CD4-positive, alpha-beta memory T cell (primary cell): Measurements from ENCODE around the gene C3AR1. TPM values are rescaled to one million over a fixed set of nuclear protein-coding genes. Genes with fewer than 3 reads are reported as not detected.

Source experiments
- CTCF ChIA-PET: fragments of 350-600 bp; sonication (Branson Sonifier 250); formaldehyde crosslinking; loops from one replicate; lab custom pipeline; 2021; ENCODE audit warnings: inconsistent platforms; ENCODE audit not compliant: partially characterized antibody; lab: Charles Lee
- POLR2A ChIA-PET: fragments of 350-600 bp; sonication (Branson Sonifier 250); formaldehyde crosslinking; loops from one replicate; lab custom pipeline; 2021; ENCODE audit not compliant: partially characterized antibody; lab: Charles Lee
- DNase-seq, 5 donors: peaks; one replicate each; pipeline versions ENCODE4 v3.0.0 to v3.0.0-alpha.2; 2020 to 2022; ENCODE audit warnings: mixed read lengths in 1 of 5
- H3K27ac ChIP-seq: one replicate; pipeline ENCODE4 v1.7.0; 2013; ENCODE audit warnings: low read depth, low read length
- H3K27me3 ChIP-seq: 2 replicates; pipeline ENCODE4 v1.7.0; 2013; ENCODE audit warnings: mild to moderate bottlenecking, low read length, moderate library complexity; ENCODE audit not compliant: insufficient read depth
- H3K36me3 ChIP-seq: 2 replicates; pipeline ENCODE4 v1.7.0; 2013; ENCODE audit warnings: mild to moderate bottlenecking, low read length, moderate library complexity; ENCODE audit not compliant: insufficient read depth
- H3K4me1 ChIP-seq: 2 replicates; pipeline ENCODE4 v1.7.0; 2013; ENCODE audit warnings: mild to moderate bottlenecking, low read length, moderate library complexity; ENCODE audit not compliant: insufficient read depth
- H3K4me3 ChIP-seq, 2 donors: one replicate each; pipeline ENCODE4 v1.7.0; 2013; ENCODE audit warnings: low read length in 2 of 2, mild to moderate bottlenecking in 1 of 2
- H3K9me3 ChIP-seq, 2 donors: one replicate each; pipeline ENCODE4 v1.7.0; 2013; ENCODE audit warnings: low read length in 2 of 2, control low read depth in 1 of 2; ENCODE audit not compliant: control insufficient read depth in 1 of 2
- H3K27ac Mint-ChIP-seq, 7 donors: one replicate each; pipeline ENCODE4 v1.8.0; 2020 to 2021; ENCODE audit warnings: mixed read lengths in 7 of 7, mild to moderate bottlenecking in 6 of 7, inconsistent platforms in 3 of 7, moderate library complexity in 3 of 7
- H3K27me3 Mint-ChIP-seq, 2 donors: one replicate each; pipeline ENCODE4 v1.8.0; 2020 to 2021; ENCODE audit warnings: mixed read lengths in 2 of 2
- H3K36me3 Mint-ChIP-seq, 2 donors: one replicate each; pipeline ENCODE4 v1.8.0; 2020 to 2021; ENCODE audit warnings: mixed read lengths in 2 of 2, inconsistent platforms in 1 of 2, mild to moderate bottlenecking in 1 of 2
- H3K4me1 Mint-ChIP-seq, 4 donors: one replicate each; pipeline ENCODE4 v1.8.0; 2020 to 2021; ENCODE audit warnings: mixed read lengths in 4 of 4, mild to moderate bottlenecking in 1 of 4
- H3K4me3 Mint-ChIP-seq, 8 donors: one replicate each; pipeline ENCODE4 v1.8.0; 2020 to 2021; ENCODE audit warnings: mixed read lengths in 8 of 8, mild to moderate bottlenecking in 7 of 8, moderate library complexity in 6 of 8, inconsistent platforms in 3 of 8
- H3K9me3 Mint-ChIP-seq, 8 donors: one replicate each; pipeline ENCODE4 v1.8.0; 2020 to 2021; ENCODE audit warnings: mixed read lengths in 8 of 8, mild to moderate bottlenecking in 5 of 8, inconsistent platforms in 3 of 8, moderate library complexity in 1 of 8
- intact Hi-C: fragments of 100-400 bp; cut with micrococcal nuclease; formaldehyde crosslinking; loops from one replicate; pipeline ENCODE4 v1.15.1; 2023
- polyA plus RNA-seq, 2 donors: library from polyadenylated mRNA; unstranded; fragments of 300-500 nt; fragmentation: Illumina TruSeq; gene quantifications; one replicate each; pipeline ENCODE4 v1.2.3, GENCODE V29; 2021
- total RNA-seq, 2 experiments: library from RNA; stranded (reverse); gene quantifications; one replicate each; pipeline ENCODE4 v1.2.3, GENCODE V29; 2021

The C3AR1 gene
- total and polyA plus RNA-seq, 4 experiments from 2014 or later, result 4.6 to 10.6 (median 7.3) TPM

DNA sequence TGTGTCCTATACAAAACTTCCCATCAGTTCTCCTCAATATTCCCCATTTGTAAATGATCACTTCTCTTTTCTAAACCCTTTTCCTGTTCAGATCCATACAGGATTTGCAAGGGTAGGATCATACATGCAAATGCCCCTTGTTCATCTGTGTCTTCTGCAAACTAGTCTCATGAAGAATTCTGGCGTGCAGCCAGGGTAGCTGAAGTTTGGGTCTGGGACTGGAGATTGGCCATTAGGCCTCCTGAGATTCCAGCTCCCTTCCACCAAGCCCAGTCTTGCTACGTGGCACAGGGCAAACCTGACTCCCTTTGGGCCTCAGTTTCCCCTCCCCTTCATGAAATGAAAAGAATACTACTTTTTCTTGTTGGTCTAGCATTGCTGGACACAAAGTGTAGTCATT lies 11.3 kb downstream of the C3AR1 start:
- no peaks in the 10 kb centered on the region for H3K9me3 ChIP-seq
- no peaks in the 10 kb centered on the region for H3K4me1 ChIP-seq
- H3K27ac Mint-ChIP-seq, result peak overlapping the region in 3 of 7 donors; percentile 27 to 60 (median 46)
- intact Hi-C loops, result no loop called here
- no peak overlapping the region for H3K27ac ChIP-seq
- no peaks in the 10 kb centered on the region for H3K27me3 ChIP-seq
- peaks cover 0 to 4% (median 0%) of the 10 kb centered on the region in 4 donors for H3K4me1 Mint-ChIP-seq
- H3K4me3 ChIP-seq, result no peak overlapping the region
- H3K36me3 ChIP-seq, result peaks cover 17% of the 10 kb centered on the region
- no peak overlapping the region for H3K4me3 Mint-ChIP-seq
- no peaks in the 10 kb centered on the region for H3K9me3 Mint-ChIP-seq
- DNase-seq, result no peak
- H3K27me3 Mint-ChIP-seq, result no peaks in the 10 kb centered on the region
- peaks cover 46 to 55% of the 10 kb centered on the region in 2 donors for H3K36me3 Mint-ChIP-seq
- ChIA-PET CTCF (interaction anchor here (1.2 to 4.6 kb wide), 2 partner anchors 10 to 23 kb away, joined by 5 to 27 read pairs; no protein-coding TSS in a partner anchor), POLR2A (no interaction called here)

DNA sequence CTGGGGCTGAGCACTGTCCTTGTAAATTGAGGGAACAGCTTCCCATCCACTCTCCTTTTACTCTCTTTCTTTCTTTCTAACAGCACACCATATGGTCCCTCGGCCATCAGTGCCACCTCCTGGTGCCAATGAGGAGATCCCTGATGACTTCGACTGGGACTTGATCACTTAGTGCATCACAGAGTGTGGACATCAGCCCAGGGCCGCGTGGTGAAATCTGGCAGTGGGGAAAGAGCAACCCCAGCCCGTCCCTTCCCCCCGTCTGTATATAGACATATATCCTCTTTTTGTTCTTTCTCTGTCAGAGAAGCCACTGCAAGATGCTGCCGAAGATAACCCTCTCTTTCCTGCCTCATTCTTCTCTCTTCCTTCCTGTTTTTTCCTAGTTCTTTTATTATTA lies 13.5 kb downstream of the C3AR1 start:
- CTCF ChIA-PET, result interaction anchor here (0.7 to 1.0 kb wide), 3 partner anchors 9 to 46 kb away, joined by 3 read pairs; no protein-coding TSS in a partner anchor
- Mint-ChIP-seq H3K27me3 (no peaks in the 10 kb centered on the region), H3K4me3 (no peak overlapping the region), H3K27ac (peak overlapping the region in 2 of 7 donors; percentile 32 to 74), H3K9me3 (no peaks in the 10 kb centered on the region), H3K36me3 (peaks cover 54 to 65% of the 10 kb centered on the region in 2 donors), H3K4me1 (peaks cover 0 to 3% (median under 1%) of the 10 kb centered on the region in 4 donors)
- intact Hi-C loops, result no loop called here
- H3K27me3 ChIP-seq, result no peaks in the 10 kb centered on the region
- no peak for DNase-seq
- H3K4me3 ChIP-seq, result no peak overlapping the region
- no peaks in the 10 kb centered on the region for H3K4me1 ChIP-seq
- peaks cover 38% of the 10 kb centered on the region for H3K36me3 ChIP-seq
- no peak overlapping the region for H3K27ac ChIP-seq
- no peaks in the 10 kb centered on the region for H3K9me3 ChIP-seq
- POLR2A ChIA-PET, result interaction anchor here (1.1 kb wide), 1 partner anchor 14 kb away, joined by 4 read pairs; the partner anchor contains the start of gene C3AR1

DNA sequence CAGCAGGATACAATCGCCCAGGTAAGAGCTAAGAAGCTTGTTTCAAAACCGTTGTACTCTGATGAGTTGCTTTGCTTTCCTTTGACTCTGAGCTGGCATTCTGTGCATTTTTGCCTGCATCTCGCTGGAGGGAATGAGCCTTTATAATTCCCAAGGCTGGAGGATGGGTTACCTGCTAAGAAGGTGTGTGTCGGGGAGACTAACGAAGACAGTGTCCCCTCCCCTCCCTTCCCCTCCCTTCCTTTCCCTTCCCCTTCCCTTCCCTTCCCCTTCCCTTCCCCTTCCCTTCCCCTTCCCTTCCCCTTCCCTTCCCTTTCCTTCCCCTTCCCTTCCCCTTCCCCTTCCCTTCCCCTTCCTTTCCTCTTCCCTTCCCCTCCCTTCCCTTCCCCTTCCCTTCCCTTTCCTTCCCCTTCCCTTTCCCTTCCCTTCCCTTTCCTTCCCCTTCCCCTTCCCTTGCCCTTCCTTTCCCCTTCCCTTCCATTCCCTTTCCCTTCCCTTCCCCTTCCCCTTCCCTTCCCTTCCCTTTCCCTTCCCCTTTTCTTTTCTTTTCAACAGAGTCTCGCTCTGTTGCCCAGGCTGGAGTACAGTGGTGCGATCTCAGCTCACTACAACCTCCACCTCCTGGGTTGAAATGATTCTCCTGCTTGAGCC lies 15.4 kb downstream of the C3AR1 start:
- Histone ChIP-seq H3K4me3 (no peak overlapping the region), H3K27ac (no peak overlapping the region), H3K27me3 (no peaks in the 10 kb centered on the region), H3K36me3 (peaks cover 38% of the 10 kb centered on the region), H3K9me3 (no peaks in the 10 kb centered on the region), H3K4me1 (peaks cover 6% of the 10 kb centered on the region)
- intact Hi-C loops, result no loop called here
- H3K4me1 Mint-ChIP-seq, result peaks cover 5 to 10% (median 8%) of the 10 kb centered on the region in 4 donors
- peaks cover 68 to 82% of the 10 kb centered on the region in 2 donors for H3K36me3 Mint-ChIP-seq
- H3K27me3 Mint-ChIP-seq, result no peaks in the 10 kb centered on the region
- POLR2A ChIA-PET, result interaction anchor here (0.6 kb wide), 1 partner anchor 15 kb away, joined by 3 read pairs; the partner anchor contains the start of gene C3AR1
- no peak for DNase-seq
- no peak overlapping the region for H3K4me3 Mint-ChIP-seq
- CTCF ChIA-PET, result interaction anchor here (0.6 to 11.4 kb wide), 3 partner anchors 9 to 27 kb away, joined by 3 to 305 read pairs (median 3); no protein-coding TSS in a partner anchor
- no peaks in the 10 kb centered on the region for H3K9me3 Mint-ChIP-seq
- H3K27ac Mint-ChIP-seq, result peak overlapping the region in 1 of 7 donors; percentile 22

GRCh38 chr12:8048906-8049305 lies 17.3 kb downstream of the C3AR1 start:
- H3K4me3 ChIP-seq, result no peak overlapping the region
- ChIA-PET POLR2A (interaction anchor here (1.4 kb wide), 1 partner anchor 17 kb away, joined by 4 read pairs; the partner anchor contains the start of gene C3AR1), CTCF (interaction anchor here (1.2 to 11.4 kb wide), 4 partner anchors 16 to 190 kb away, joined by 3 to 305 read pairs (median 4); partner anchors contain the start of gene FOXJ2)
- no peaks in the 10 kb centered on the region for H3K9me3 ChIP-seq
- no peaks in the 10 kb centered on the region for H3K9me3 Mint-ChIP-seq
- H3K27me3 Mint-ChIP-seq, result no peaks in the 10 kb centered on the region
- H3K27ac ChIP-seq, result no peak overlapping the region
- H3K36me3 Mint-ChIP-seq, result peaks cover 66 to 77% of the 10 kb centered on the region in 2 donors
- peak overlapping the region in 1 of 7 donors; percentile 74 for H3K27ac Mint-ChIP-seq
- H3K4me1 ChIP-seq, result peaks cover 6% of the 10 kb centered on the region
- peaks cover 49% of the 10 kb centered on the region for H3K36me3 ChIP-seq
- DNase-seq, result no peak
- H3K27me3 ChIP-seq, result no peaks in the 10 kb centered on the region
- intact Hi-C loops, result loop anchor here (5.0 kb wide), 1 partner anchor 188 kb away; no protein-coding TSS in a partner anchor
- H3K4me3 Mint-ChIP-seq, result no peak overlapping the region
- H3K4me1 Mint-ChIP-seq, result peaks cover 5 to 16% (median 8%) of the 10 kb centered on the region in 4 donors

- Histone ChIP-seq H3K4me3 (no peak overlapping the region), H3K27me3 (no peaks in the 10 kb centered on the region), H3K4me1 (peaks cover 6% of the 10 kb centered on the region), H3K36me3 (peaks cover 57% of the 10 kb centered on the region), H3K9me3 (no peaks in the 10 kb centered on the region), H3K27ac (no peak overlapping the region)
- intact Hi-C loops, result loop anchor here (5.0 kb wide), 1 partner anchor 189 kb away; no protein-coding TSS in a partner anchor
- ChIA-PET CTCF (interaction anchor here (1.2 to 11.4 kb wide), 4 partner anchors 15 to 189 kb away, joined by 3 to 305 read pairs (median 4); partner anchors contain the start of gene FOXJ2), POLR2A (interaction anchor here (1.4 kb wide), 1 partner anchor 18 kb away, joined by 4 read pairs; the partner anchor contains the start of gene C3AR1)
- Mint-ChIP-seq H3K27me3 (no peaks in the 10 kb centered on the region), H3K36me3 (peaks cover 69 to 80% of the 10 kb centered on the region in 2 donors), H3K27ac (peak overlapping the region in 1 of 7 donors; percentile 17), H3K4me1 (peaks cover 5 to 16% (median 8%) of the 10 kb centered on the region in 4 donors), H3K9me3 (no peaks in the 10 kb centered on the region), H3K4me3 (no peak overlapping the region)
- DNase-seq, result no peak
Observed at GRCh38 chr12:8047842-8048241, 18.3 kb downstream of the C3AR1 start.

DNA sequence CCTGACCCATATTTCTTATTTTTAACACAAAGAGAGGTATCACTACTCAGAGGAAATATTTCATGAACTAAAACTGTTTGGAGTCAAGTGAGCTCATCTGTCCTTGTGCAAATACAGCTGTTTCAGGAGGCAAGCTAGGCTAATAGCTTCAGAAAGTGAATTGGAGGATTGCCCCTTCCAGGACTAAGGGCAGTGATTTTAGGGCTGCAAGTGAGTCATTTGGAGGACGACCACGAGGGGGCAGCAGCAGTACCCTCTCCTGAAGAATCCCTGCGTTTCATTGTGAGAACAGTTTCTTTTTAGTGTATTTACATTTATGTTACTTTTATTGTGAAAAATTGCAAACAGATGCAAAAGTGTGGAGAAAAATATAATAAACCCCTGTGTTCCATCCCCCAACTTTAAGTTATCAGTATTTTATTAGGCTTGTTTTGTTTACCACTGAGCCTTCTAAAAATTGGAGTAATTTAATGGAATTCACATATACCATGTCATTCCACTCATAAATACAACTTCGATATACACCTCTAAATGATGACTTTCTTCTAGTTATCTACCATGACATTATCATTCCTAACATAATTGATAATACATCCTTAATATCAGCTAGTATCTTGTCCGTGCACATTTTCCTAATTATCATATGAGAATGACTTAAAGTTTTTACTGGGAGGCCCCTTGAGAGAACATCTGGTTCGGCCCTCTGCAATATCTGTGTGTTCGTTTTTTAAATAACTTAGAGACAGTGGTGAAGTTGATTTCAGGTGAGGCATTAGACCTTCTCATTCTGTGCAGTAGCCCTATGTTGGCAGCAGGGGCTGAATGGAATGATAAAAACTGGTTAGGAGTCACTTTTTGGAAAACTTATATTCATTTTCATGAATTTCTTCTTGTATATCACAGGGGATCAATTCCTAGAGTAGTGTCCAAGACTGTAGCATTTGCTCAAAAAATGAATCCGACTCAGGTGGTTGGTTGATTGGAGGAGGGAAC lies 19.9 kb downstream of the C3AR1 start:
- peak overlapping the region; percentile 3 to 76 (median 66) for H3K27ac Mint-ChIP-seq

More for the DNA sequence above, 19.9 kb downstream of the C3AR1 start:
- Mint-ChIP-seq H3K4me3 (peak overlapping the region in 1 of 8 donors; percentile 36), H3K9me3 (no peaks in the 10 kb centered on the region), H3K27me3 (no peaks in the 10 kb centered on the region), H3K36me3 (peaks cover 73 to 77% of the 10 kb centered on the region in 2 donors), H3K4me1 (peaks cover 7 to 16% (median 8%) of the 10 kb centered on the region in 4 donors)
- no peaks in the 10 kb centered on the region for H3K9me3 ChIP-seq
- no peak overlapping the region for H3K27ac ChIP-seq
- no peaks in the 10 kb centered on the region for H3K27me3 ChIP-seq
- peaks cover 6% of the 10 kb centered on the region for H3K4me1 ChIP-seq
- ChIA-PET CTCF (interaction anchor here (0.6 to 11.4 kb wide), 22 partner anchors 9 to 191 kb away, joined by 3 to 305 read pairs (median 4); partner anchors contain the start of genes C3AR1 and FOXJ2), POLR2A (interaction anchor here (0.6 to 3.2 kb wide), 5 partner anchors 12 to 197 kb away, joined by 3 to 45 read pairs (median 7); partner anchors contain the start of genes C3AR1 and NECAP1)
- H3K4me3 ChIP-seq, result no peak overlapping the region
- H3K36me3 ChIP-seq, result peaks cover 54% of the 10 kb centered on the region
- intact Hi-C loops, result loop anchor here (1.0 to 5.0 kb wide), 5 partner anchors 14 to 191 kb away; partner anchors contain the start of genes C3AR1 and FOXJ2
- peak; percentile 77 to 82 (median 78) for DNase-seq
